ENCODE results near the gene RPL28. TPM values are rescaled to one million over a fixed set of nuclear protein-coding genes. Genes with fewer than 3 reads are reported as not detected.

RPL28 gene
- total RNA-seq, 2 experiments from 2014 or later: 3,995 to 4,178 TPM

DNA sequence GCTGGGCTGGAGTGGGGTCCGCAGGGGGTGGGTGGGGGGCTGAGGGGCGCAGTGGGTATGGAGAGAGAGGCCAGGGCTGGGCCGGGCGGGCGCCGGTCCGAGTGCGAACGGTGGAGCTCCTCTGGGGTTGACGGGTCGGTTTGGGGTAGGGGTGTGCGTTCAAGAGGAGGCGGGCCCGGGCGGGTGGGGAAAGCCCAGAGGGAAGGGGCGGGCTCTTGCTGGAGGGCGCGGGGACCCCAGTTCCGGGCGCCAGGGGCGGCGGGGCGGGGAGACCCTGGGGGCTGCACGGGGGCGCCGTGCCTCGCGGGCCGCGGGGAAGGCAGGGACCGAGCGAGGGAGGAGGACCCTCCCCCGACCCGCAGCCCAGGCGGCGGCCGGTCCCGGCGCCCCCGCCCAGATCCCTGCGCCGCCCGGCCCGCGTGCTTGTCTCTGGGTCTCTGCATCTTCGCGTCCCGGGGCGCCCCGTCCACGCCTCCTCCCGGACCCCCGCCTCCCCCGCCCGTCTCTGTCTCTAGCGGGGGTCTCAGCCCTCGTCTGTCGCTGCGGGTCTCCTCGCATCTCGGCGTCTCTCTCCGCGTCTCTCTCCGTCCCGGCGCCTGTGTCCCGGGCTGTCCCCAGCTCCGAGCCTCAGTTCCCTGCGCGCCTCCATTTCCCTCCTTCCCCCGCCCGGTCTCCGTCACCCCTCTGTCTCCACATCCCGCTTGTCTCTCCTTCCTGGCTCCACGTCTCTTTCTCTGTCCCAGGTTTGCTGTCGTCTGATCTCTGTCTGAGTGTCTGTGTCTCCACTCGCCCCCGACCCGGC is 65.6 kb downstream of the RPL28 start:
- Mint-ChIP-seq H3K27ac (no peak overlapping the region), H3K4me3 (peak overlapping the region; percentile 68), H3K36me3 (ENCODE audit: low read depth) (no peaks in the 10 kb centered on the region), H3K9me3 (no peaks in the 10 kb centered on the region), H3K27me3 (peaks cover 34% of the 10 kb centered on the region), H3K4me1 (ENCODE audit: low read depth) (peaks cover 13% of the 10 kb centered on the region)
- H3K9me3 ChIP-seq (ENCODE audit: control insufficient read depth in 1 of 2, insufficient read depth in 1 of 2, low read length in 2 of 2): peaks cover 0 to 21% of the 10 kb centered on the region in 2 experiments
- H3K4me1 ChIP-seq (ENCODE audit: insufficient read depth, low read length): peaks cover 23% of the 10 kb centered on the region
- H3K4me3 ChIP-seq (ENCODE audit: low read length): peak overlapping the region; percentile 35
- H3K27me3 ChIP-seq (ENCODE audit: control insufficient read depth in 1 of 2, insufficient read depth in 2 of 2, low read length in 2 of 2): peaks cover 26 to 37% of the 10 kb centered on the region in 2 experiments
- POLR2A ChIA-PET: interaction anchor here (1.3 to 1.4 kb wide), 2 partner anchors 26 to 44 kb away, joined by 3 read pairs; partner anchors contain the start of gene UBE2S
- no peak for TF ChIP-seq CTCF (IDR thresholded peaks at IDR 0.05)
- H3K27ac ChIP-seq (ENCODE audit: low read depth in 1 of 2, low read length in 2 of 2): no peak overlapping the region
- CTCF ChIA-PET: no interaction called here
- ATAC-seq (ENCODE audit: poor library complexity): peak; percentile 23
- DNase-seq: peak in 4 of 14 experiments; percentile 10 to 63 (median 40)
- intact Hi-C loops (cut with DNase I, micrococcal nuclease): no loop called here
- no peaks in the 10 kb centered on the region for H3K36me3 ChIP-seq (ENCODE audit: insufficient read depth, low read length)

DNA sequence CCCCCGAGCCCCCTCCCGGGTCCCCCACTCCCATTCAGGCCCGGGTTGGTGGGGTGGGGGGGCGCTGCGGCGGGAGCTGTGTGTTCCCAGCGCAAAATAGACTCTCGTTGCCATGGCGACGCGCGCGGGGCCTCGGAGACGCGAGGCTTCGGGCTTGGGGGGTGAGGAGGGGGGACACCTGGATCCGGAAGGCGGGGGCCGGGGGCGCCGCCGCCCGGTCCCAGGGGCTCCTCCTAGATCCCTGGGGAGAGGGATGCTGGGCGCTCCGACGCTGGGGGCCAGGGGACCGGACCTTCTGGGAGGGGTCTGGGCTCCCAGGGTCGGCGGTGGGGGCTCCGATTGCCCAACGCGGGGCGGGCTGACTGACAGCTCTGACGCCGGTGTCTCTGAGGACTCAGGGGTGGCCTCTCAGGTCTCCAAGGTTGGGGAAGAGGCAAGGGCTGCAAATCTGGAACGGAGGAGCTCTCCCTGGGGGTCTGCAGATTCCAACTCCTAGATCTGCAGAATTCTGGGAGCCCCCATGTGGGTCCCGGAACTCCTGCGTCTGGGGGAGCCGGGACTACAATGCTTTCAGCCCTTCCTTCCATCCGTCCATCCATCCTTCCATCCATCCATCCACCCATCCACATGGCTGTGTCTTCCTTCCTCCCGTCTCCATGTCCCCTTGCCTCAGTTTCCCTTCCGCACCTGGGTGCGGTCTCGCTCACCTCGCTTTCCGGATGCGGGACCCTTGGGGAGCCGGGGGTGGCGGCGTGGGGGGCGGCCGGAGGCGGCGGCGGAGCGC is 66.4 kb downstream of the RPL28 start:
- H3K27me3 Mint-ChIP-seq: peaks cover 33% of the 10 kb centered on the region
- no peak overlapping the region for H3K4me3 Mint-ChIP-seq
- CTCF ChIA-PET: interaction anchor here (1.0 kb wide), 1 partner anchor 52 kb away, joined by 4 read pairs; no protein-coding TSS in a partner anchor

More for the DNA sequence above, 66.4 kb downstream of the RPL28 start:
- no peak overlapping the region for H3K27ac Mint-ChIP-seq
- ATAC-seq (ENCODE audit: poor library complexity): peak; percentile 25
- Histone ChIP-seq H3K9me3 (ENCODE audit: control insufficient read depth in 1 of 2, insufficient read depth in 1 of 2, low read length in 2 of 2) (peaks cover 0 to 21% of the 10 kb centered on the region in 2 experiments), H3K4me3 (ENCODE audit: low read length) (no peak overlapping the region), H3K4me1 (ENCODE audit: insufficient read depth, low read length) (peaks cover 23% of the 10 kb centered on the region), H3K27ac (ENCODE audit: low read depth in 1 of 2, low read length in 2 of 2) (no peak overlapping the region), H3K36me3 (ENCODE audit: insufficient read depth, low read length) (no peaks in the 10 kb centered on the region), H3K27me3 (ENCODE audit: control insufficient read depth in 1 of 2, insufficient read depth in 2 of 2, low read length in 2 of 2) (peaks cover 26 to 31% of the 10 kb centered on the region in 2 experiments)
- DNase-seq: peak in 6 of 14 experiments; percentile 17 to 75 (median 37)
- POLR2A ChIA-PET: interaction anchor here (0.9 to 1.4 kb wide), 3 partner anchors 9 to 45 kb away, joined by 3 to 4 read pairs (median 3); partner anchors contain the start of genes ISOC2 and UBE2S
- H3K9me3 Mint-ChIP-seq: no peaks in the 10 kb centered on the region
- TF ChIP-seq CTCF (IDR thresholded peaks at IDR 0.05): no peak
- intact Hi-C loops (cut with DNase I, micrococcal nuclease): no loop called here
- no peaks in the 10 kb centered on the region for H3K36me3 Mint-ChIP-seq (ENCODE audit: low read depth)
- peaks cover 13% of the 10 kb centered on the region for H3K4me1 Mint-ChIP-seq (ENCODE audit: low read depth)

Other genes with a start within 250 kb of the RPL28 start
- not detected for gene TNNT1, start 236.7 kb upstream of the RPL28 start, total RNA-seq
- not detected for gene TNNI3, start 228.2 kb upstream of the RPL28 start, total RNA-seq
- gene DNAAF3, start 219.3 kb upstream of the RPL28 start, total RNA-seq: not detected
- under 1 TPM; 0.41 to 0.56 TPM for gene SYT5, start 205.6 kb upstream of the RPL28 start, total RNA-seq
- not detected for gene PTPRH, start 176.4 kb upstream of the RPL28 start, total RNA-seq
- gene TMEM86B, start 157.2 kb upstream of the RPL28 start, total RNA-seq: 10 to 100 TPM; 11.7 to 11.8 TPM
- 100 to 1,000 TPM; 172 to 182 TPM for gene PPP6R1, start 126.9 kb upstream of the RPL28 start, total RNA-seq
- gene HSPBP1, start 105.8 kb upstream of the RPL28 start, total RNA-seq: 10 to 100 TPM; 14.3 to 15.1 TPM
- 1 to 10 TPM; 2.6 to 2.7 TPM for gene BRSK1, start 101.9 kb upstream of the RPL28 start, total RNA-seq
- gene TMEM150B, start 60.6 kb upstream of the RPL28 start, total RNA-seq: not detected
- gene KMT5C, start 46.1 kb upstream of the RPL28 start, total RNA-seq: 100 to 1,000 TPM; 113 to 115 TPM
- gene COX6B2, start 31.2 kb upstream of the RPL28 start, total RNA-seq: under 1 TPM in 1 of 2 experiments, not detected in 1; 0.28 TPM
- gene GARIN5B, start 22.7 kb upstream of the RPL28 start, total RNA-seq: under 1 TPM in 1 of 2 experiments, not detected in 1; 0.08 TPM
- under 1 TPM; 0.22 to 0.92 TPM for gene IL11, start 15.5 kb upstream of the RPL28 start, total RNA-seq
- gene TMEM190, start 9.1 kb upstream of the RPL28 start, total RNA-seq: not detected
- gene TMEM238, start 1.6 kb upstream of the RPL28 start, total RNA-seq: 10 to 100 TPM; 14.2 to 14.3 TPM
- 10 to 100 TPM; 50.9 to 62.9 TPM for gene UBE2S, start 21.9 kb downstream of the RPL28 start, total RNA-seq
- not detected for gene SHISA7, start 57.4 kb downstream of the RPL28 start, total RNA-seq
- gene ISOC2, start 75.7 kb downstream of the RPL28 start, total RNA-seq: 1 to 10 TPM; 1.5 to 2.2 TPM
- gene C19orf85, start 78.8 kb downstream of the RPL28 start, total RNA-seq: not detected
- gene ZNF628, start 90.7 kb downstream of the RPL28 start, total RNA-seq: 10 to 100 TPM; 26.6 to 27.2 TPM
- 10 to 100 TPM; 10.5 to 14.7 TPM for gene NAT14, start 99.3 kb downstream of the RPL28 start, total RNA-seq
- gene SSC5D, start 102.5 kb downstream of the RPL28 start, total RNA-seq: 1 to 10 TPM in 1 of 2 experiments, under 1 TPM in 1; 0.42 to 1.3 TPM
- not detected for gene SBK2, start 151.2 kb downstream of the RPL28 start, total RNA-seq
- gene SBK3, start 159.6 kb downstream of the RPL28 start, total RNA-seq: not detected
- 1 to 10 TPM; 6.7 to 7.1 TPM for gene ZNF579, start 194.9 kb downstream of the RPL28 start, total RNA-seq
- 1 to 10 TPM; 5.5 to 7.3 TPM for gene FIZ1, start 213.6 kb downstream of the RPL28 start, total RNA-seq
- 10 to 100 TPM in 1 of 2 experiments, 1 to 10 TPM in 1; 9.6 to 10.3 TPM for gene ZNF524, start 214.4 kb downstream of the RPL28 start, total RNA-seq
- gene ZNF865, start 219.7 kb downstream of the RPL28 start, total RNA-seq: 10 to 100 TPM; 12.0 to 12.9 TPM
- 10 to 100 TPM; 11.2 to 11.8 TPM for gene ZNF784, start 238.6 kb downstream of the RPL28 start, total RNA-seq